ENCODE data around the gene DDC. TPM values are rescaled to one million over a fixed set of nuclear protein-coding genes. Genes with fewer than 3 reads are reported as not detected.

The DDC gene
- total RNA-seq, 1 donor from 2014 or later: 3.8 TPM

DNA sequence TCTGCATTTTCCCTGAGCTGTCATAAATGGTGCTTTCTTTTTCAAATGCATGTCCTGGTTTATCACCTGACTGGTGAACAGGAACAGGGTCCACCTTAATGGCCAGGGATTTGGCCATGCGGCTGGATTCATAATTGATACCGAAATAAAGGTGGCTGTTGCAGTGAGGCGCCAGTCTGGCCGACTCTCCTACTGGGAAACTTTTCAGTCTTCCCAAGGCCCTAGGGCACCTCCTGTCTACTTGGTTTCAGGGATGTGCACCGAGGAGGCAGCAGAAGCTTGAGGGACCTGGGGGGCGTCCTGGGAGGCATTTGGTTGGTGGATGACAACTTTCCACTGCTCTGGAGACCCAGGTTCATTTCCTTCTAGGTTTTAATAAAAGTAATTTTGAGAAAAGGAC is 68.6 kb downstream of the DDC start:
- Mint-ChIP-seq H3K9me3 (ENCODE audit: unreplicated experiment) (peaks cover 3% of the 10 kb centered on the region), H3K27me3 (ENCODE audit: unreplicated experiment) (peaks cover 3% of the 10 kb centered on the region), H3K4me3 (ENCODE audit: unreplicated experiment) (no peak overlapping the region), H3K27ac (ENCODE audit: unreplicated experiment) (no peak overlapping the region), H3K36me3 (ENCODE audit: unreplicated experiment) (peaks cover 13% of the 10 kb centered on the region), H3K4me1 (ENCODE audit: low read depth, unreplicated experiment) (no peaks in the 10 kb centered on the region)
- TF ChIP-seq, protein P1, sequence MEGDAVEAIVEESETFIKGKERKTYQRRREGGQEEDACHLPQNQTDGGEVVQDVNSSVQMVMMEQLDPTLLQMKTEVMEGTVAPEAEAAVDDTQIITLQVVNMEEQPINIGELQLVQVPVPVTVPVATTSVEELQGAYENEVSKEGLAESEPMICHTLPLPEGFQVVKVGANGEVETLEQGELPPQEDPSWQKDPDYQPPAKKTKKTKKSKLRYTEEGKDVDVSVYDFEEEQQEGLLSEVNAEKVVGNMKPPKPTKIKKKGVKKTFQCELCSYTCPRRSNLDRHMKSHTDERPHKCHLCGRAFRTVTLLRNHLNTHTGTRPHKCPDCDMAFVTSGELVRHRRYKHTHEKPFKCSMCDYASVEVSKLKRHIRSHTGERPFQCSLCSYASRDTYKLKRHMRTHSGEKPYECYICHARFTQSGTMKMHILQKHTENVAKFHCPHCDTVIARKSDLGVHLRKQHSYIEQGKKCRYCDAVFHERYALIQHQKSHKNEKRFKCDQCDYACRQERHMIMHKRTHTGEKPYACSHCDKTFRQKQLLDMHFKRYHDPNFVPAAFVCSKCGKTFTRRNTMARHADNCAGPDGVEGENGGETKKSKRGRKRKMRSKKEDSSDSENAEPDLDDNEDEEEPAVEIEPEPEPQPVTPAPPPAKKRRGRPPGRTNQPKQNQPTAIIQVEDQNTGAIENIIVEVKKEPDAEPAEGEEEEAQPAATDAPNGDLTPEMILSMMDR (IDR thresholded peaks at IDR 0.05; ENCODE audit: partially characterized antibody, unreplicated experiment): no peak
- DNase-seq: no peak

DNA sequence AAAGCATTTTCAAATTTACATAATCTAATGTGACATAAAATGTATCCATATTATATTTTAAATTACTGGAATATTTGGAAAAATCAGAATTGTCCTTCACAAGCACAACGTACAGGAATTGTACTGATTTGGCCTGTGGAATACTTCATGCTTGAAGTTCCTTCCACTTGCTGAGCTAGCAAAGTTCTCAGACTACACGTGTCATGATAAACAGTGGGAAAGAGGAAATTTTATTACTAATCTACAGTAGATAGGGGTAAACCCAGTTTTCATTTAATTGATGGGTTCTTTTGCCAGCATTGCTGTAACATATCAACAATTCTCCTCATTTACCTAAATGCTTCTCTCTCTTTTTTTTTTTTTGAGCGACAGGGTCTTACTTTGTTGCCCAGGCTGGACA is 69.5 kb downstream of the DDC start:
- no peaks in the 10 kb centered on the region for H3K9me3 Mint-ChIP-seq (ENCODE audit: unreplicated experiment)
- no peaks in the 10 kb centered on the region for H3K4me1 Mint-ChIP-seq (ENCODE audit: low read depth, unreplicated experiment)
- peaks cover 3% of the 10 kb centered on the region for H3K27me3 Mint-ChIP-seq (ENCODE audit: unreplicated experiment)
- TF ChIP-seq, protein P1 (IDR thresholded peaks at IDR 0.05; ENCODE audit: partially characterized antibody, unreplicated experiment): no peak
- H3K36me3 Mint-ChIP-seq (ENCODE audit: unreplicated experiment): peaks cover 8% of the 10 kb centered on the region
- DNase-seq: no peak
- H3K4me3 Mint-ChIP-seq (ENCODE audit: unreplicated experiment): no peak overlapping the region
- H3K27ac Mint-ChIP-seq (ENCODE audit: unreplicated experiment): no peak overlapping the region

DNA sequence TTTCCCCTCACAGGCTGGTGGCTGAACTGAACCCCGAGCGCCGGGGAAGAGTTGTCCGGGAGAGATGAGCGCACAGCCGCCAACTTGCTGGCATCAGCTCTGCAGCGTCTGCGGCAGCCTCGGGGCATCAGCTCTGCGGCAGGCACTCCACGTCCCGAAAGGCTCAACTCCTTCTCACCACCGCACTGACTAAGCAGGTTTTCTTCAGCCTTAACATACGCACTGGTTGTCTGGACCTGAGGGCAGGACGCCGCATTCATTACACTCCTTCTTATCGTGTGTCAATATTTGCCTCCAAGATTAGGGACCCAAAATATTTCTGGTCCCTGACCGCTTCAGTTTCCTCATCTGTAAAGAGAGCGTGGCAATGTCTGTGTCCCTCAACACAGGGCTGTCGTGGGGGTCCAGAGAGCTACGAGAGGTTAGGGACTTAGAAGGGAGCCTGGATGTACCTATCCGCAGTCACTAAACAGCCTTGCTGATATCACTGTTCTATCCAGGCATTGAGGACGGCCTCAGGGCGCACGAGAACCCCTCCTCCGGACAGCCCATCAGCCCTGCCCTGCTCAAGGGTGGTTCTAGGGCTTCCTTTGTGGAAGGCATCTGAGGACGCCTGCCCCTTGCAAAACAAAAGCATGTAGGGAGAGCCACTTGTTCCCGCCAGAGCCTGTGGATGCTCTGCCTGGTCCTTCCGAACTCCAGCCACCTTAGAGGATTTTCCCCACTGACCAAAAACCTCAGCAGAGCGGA is 72.3 kb downstream of the DDC start:
- Mint-ChIP-seq H3K36me3 (ENCODE audit: unreplicated experiment) (peaks cover 4% of the 10 kb centered on the region), H3K27me3 (ENCODE audit: unreplicated experiment) (no peaks in the 10 kb centered on the region), H3K4me1 (ENCODE audit: low read depth, unreplicated experiment) (no peaks in the 10 kb centered on the region), H3K9me3 (ENCODE audit: unreplicated experiment) (no peaks in the 10 kb centered on the region), H3K27ac (ENCODE audit: unreplicated experiment) (no peak overlapping the region), H3K4me3 (ENCODE audit: unreplicated experiment) (no peak overlapping the region)
- TF ChIP-seq, protein P1 (IDR thresholded peaks at IDR 0.05; ENCODE audit: partially characterized antibody, unreplicated experiment): no peak
- no peak for DNase-seq

DNA sequence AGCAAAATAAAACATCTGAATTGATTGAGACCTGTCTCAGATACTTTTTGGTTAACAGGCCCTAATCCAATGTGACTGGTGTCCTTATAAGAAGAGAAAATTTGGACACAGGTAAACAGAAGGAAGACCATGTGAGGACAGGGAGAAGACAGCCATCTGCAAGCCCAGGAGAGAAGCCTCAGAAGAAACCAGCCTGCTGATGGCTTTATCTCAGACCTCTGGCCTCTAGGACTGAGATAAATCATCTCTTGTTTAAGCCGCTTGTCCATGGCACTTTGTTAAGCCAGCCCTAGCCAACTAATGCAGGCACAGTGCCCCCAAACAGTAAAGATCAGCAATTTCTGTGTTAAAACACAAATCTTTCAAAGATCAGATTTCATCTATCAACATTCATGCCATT is 73.3 kb downstream of the DDC start:
- Mint-ChIP-seq H3K27ac (ENCODE audit: unreplicated experiment) (no peak overlapping the region), H3K36me3 (ENCODE audit: unreplicated experiment) (peaks cover 4% of the 10 kb centered on the region), H3K9me3 (ENCODE audit: unreplicated experiment) (no peaks in the 10 kb centered on the region), H3K4me1 (ENCODE audit: low read depth, unreplicated experiment) (no peaks in the 10 kb centered on the region), H3K4me3 (ENCODE audit: unreplicated experiment) (no peak overlapping the region), H3K27me3 (ENCODE audit: unreplicated experiment) (no peaks in the 10 kb centered on the region)
- TF ChIP-seq, protein P1 (IDR thresholded peaks at IDR 0.05; ENCODE audit: partially characterized antibody, unreplicated experiment): no peak
- DNase-seq: no peak

DNA sequence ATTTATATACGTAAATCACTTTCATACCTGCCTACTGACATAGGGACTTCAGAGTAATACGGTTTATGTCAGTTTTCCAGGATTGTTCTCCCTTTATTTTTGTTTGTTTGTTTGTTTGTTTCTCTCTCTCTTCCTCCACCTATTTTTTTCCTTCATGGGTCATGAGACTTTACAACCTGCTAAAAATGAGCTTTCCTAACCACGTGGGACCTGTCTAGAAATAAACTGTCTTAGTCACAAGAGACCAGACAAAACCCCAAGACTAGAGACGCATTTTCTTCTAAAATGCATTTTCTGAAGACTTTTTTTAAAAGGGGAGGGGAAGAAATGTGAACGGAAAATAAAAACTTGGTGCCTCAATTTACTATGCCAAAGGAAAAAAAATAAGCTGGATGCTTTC is 74.0 kb downstream of the DDC start:
- TF ChIP-seq, protein P1 (IDR thresholded peaks at IDR 0.05; ENCODE audit: partially characterized antibody, unreplicated experiment): no peak
- Mint-ChIP-seq H3K9me3 (ENCODE audit: unreplicated experiment) (no peaks in the 10 kb centered on the region), H3K27ac (ENCODE audit: unreplicated experiment) (no peak overlapping the region), H3K4me3 (ENCODE audit: unreplicated experiment) (no peak overlapping the region), H3K27me3 (ENCODE audit: unreplicated experiment) (peaks cover 1% of the 10 kb centered on the region), H3K4me1 (ENCODE audit: low read depth, unreplicated experiment) (no peaks in the 10 kb centered on the region), H3K36me3 (ENCODE audit: unreplicated experiment) (peaks cover 4% of the 10 kb centered on the region)
- no peak for DNase-seq

All from glutamatergic neuron (in vitro differentiated cells).